GM12878 (cell line): Measurements from ENCODE around the gene CADPS. TPM values are rescaled to one million over a fixed set of nuclear protein-coding genes. Genes with fewer than 3 reads are reported as not detected.

Experiments
- ATAC-seq: fragments of 200-7000 bp; cut with Tn5 transposase; 3 replicates; pipeline ENCODE4 v1.9.1; 2020; ENCODE audit warnings: mild to moderate bottlenecking, moderate library complexity
- BruUV-seq: library from RNA; stranded (reverse); fragments of 400-500 nt; replicated peaks from 2 replicates; lab custom pipeline; 2021; lab: Mats Ljungman, UMichigan
- CTCF ChIA-PET: fragments of 300-600 bp; sonication (Branson Sonifier 250); formaldehyde crosslinking; extraction: SDS; loops from one replicate; lab custom pipeline; 2021; ENCODE audit warnings: inconsistent platforms; lab: Yijun Ruan, JAX
- POLR2A ChIA-PET: fragments of 350-600 bp; formaldehyde crosslinking; extraction: SDS; loops from one replicate; lab custom pipeline; 2021; ENCODE audit warnings: inconsistent platforms; lab: Charles Lee
- RAD21 ChIA-PET: fragments of 300-600 bp; sonication (Branson Sonifier 250); formaldehyde crosslinking; loops from one replicate; lab custom pipeline; 2023; ENCODE audit warnings: antibody characterized with exemption; ENCODE audit not compliant: unreplicated experiment; lab: Charles Lee
- SMC1A ChIA-PET: fragments of 300-600 bp; sonication (Branson Sonifier 250); formaldehyde crosslinking; loops from one replicate; lab custom pipeline; 2023; ENCODE audit not compliant: unreplicated experiment, uncharacterized antibody; lab: Charles Lee
- DNase-seq: peaks from one replicate; pipeline ENCODE4 v3.0.0-alpha.2; 2011; ENCODE audit warnings: low read depth, low spot score
- FAIRE-seq: peaks from 3 replicates; lab custom pipeline; 2011; peaks lifted over from hg19 to GRCh38; lab: Jason Lieb, UNC
- H2AFZ ChIP-seq: 2 replicates; pipeline ENCODE4 v1.6.0; 2011; ENCODE audit warnings: low read depth, low read length, control low read depth; ENCODE audit not compliant: control insufficient read depth
- H3K27ac ChIP-seq: 2 replicates; pipeline ENCODE4 v1.5.1; 2011; ENCODE audit warnings: control low read depth; ENCODE audit not compliant: control insufficient read depth, insufficient read depth
- H3K27me3 ChIP-seq, 2 experiments: replicated peaks in 1 of 2; 2 replicates each; pipeline versions ENCODE4 v1.6.0 to v1.6.1; 2011; ENCODE audit warnings: low read length in 1 of 2; ENCODE audit not compliant: control insufficient read depth in 2 of 2, insufficient read depth in 2 of 2
- H3K36me3 ChIP-seq, 2 experiments: 2 replicates each; pipeline ENCODE4 v1.5.1; 2011; ENCODE audit warnings: low read length in 1 of 2; ENCODE audit not compliant: control insufficient read depth in 2 of 2, insufficient read depth in 2 of 2
- H3K4me1 ChIP-seq: 2 replicates; pipeline ENCODE4 v1.6.1; 2011; ENCODE audit warnings: mild to moderate bottlenecking, low read length, moderate library complexity, mixed read lengths; ENCODE audit not compliant: control insufficient read depth, insufficient read depth
- H3K4me2 ChIP-seq: 2 replicates; pipeline ENCODE4 v1.6.0; 2011; ENCODE audit warnings: control low read depth; ENCODE audit not compliant: control insufficient read depth, insufficient read depth
- H3K4me3 ChIP-seq: fragments of 200-600 bp; sonication (generic); 2 replicates; pipeline ENCODE4 v1.5.1; 2016
- H3K79me2 ChIP-seq: 2 replicates; pipeline ENCODE4 v1.6.0; 2011; ENCODE audit warnings: low read length; ENCODE audit not compliant: control insufficient read depth, insufficient read depth
- H3K9ac ChIP-seq: 2 replicates; pipeline ENCODE4 v1.8.0; 2011; ENCODE audit warnings: low read length, control low read depth, mixed read lengths; ENCODE audit not compliant: control insufficient read depth, insufficient read depth
- H3K9me3 ChIP-seq: replicated peaks from 3 replicates; pipeline ENCODE4 v1.5.1; 2011; ENCODE audit warnings: mild to moderate bottlenecking, low read length; ENCODE audit not compliant: control insufficient read depth, insufficient read depth
- H4K20me1 ChIP-seq: 2 replicates; pipeline ENCODE4 v1.6.0; 2011; ENCODE audit not compliant: control insufficient read depth, insufficient read depth
- CHD2 ChIP-seq: IDR thresholded peaks from 2 replicates; pipeline ENCODE4 v1.6.1; 2011; ENCODE audit warnings: low read depth, low read length, improper control_type of control experiment, borderline replicate concordance
- CUX1 ChIP-seq: IDR thresholded peaks from 2 replicates; pipeline ENCODE4 v1.6.1; 2012; ENCODE audit warnings: improper control_type of control experiment, low read depth, low read length; ENCODE audit not compliant: insufficient replicate concordance
- ESRRA ChIP-seq: IDR thresholded peaks from 2 replicates; pipeline ENCODE4 v1.6.1; 2012; ENCODE audit warnings: mild to moderate bottlenecking, low read length, improper control_type of control experiment
- MEF2B ChIP-seq: fragments of 450-650 bp; IDR thresholded peaks from 2 replicates; pipeline ENCODE4 v1.6.1; 2018; ENCODE audit warnings: mild to moderate bottlenecking, moderate library complexity; ENCODE audit not compliant: partially characterized antibody, poor library complexity, severe bottlenecking
- MLLT1 ChIP-seq: fragments of 450-650 bp; IDR thresholded peaks from 2 replicates; pipeline ENCODE4 v1.6.1; 2016; ENCODE audit warnings: mild to moderate bottlenecking
- MXI1 ChIP-seq: fragments of 150-350 bp; IDR thresholded peaks from 2 replicates; pipeline ENCODE4 v1.6.1; 2011; ENCODE audit warnings: low read depth, mild to moderate bottlenecking, inconsistent platforms, low read length, improper control_type of control experiment
- NR2C2 ChIP-seq: IDR thresholded peaks from 2 replicates; pipeline ENCODE4 v1.6.1; 2011; ENCODE audit warnings: borderline replicate concordance, low read depth; ENCODE audit not compliant: control insufficient read depth, insufficient read length
- NR2F1 ChIP-seq: fragments of 450-650 bp; conservative IDR thresholded peaks from 2 replicates; pipeline ENCODE4 v1.6.1; 2017; ENCODE audit warnings: mild to moderate bottlenecking
- TCF3 ChIP-seq: IDR thresholded peaks from 2 replicates; pipeline ENCODE4 v1.6.1; 2012; ENCODE audit warnings: low read depth, mild to moderate bottlenecking, low read length, borderline replicate concordance; ENCODE audit not compliant: insufficient read depth
- TCF7 ChIP-seq: IDR thresholded peaks from 2 replicates; pipeline ENCODE4 v1.6.1; 2014; ENCODE audit warnings: antibody characterized with exemption, borderline replicate concordance
- YY1 ChIP-seq: IDR thresholded peaks from 2 replicates; pipeline ENCODE4 v1.6.1; 2011; ENCODE audit warnings: low read depth, mild to moderate bottlenecking, low read length
- ZNF274 ChIP-seq: IDR thresholded peaks from one replicate; pipeline ENCODE4 v1.8.0; 2011; ENCODE audit not compliant: insufficient read length, insufficient read depth
- WGBS: methylation state at CpG from one replicate; pipeline ENCODE4 v1.1.6; 2016; ENCODE audit warnings: low lambda C conversion rate; ENCODE audit not compliant: insufficient replicate concordance, insufficient coverage; ENCODE audit errors: missing lambda C conversion rate; 5-methylcytosine and 5-hydroxymethylcytosine counted together
- in situ Hi-C: fragments of 300-500 bp; cut with MboI; formaldehyde crosslinking; loops from 9 replicates; pipeline ENCODE4 v1.14.3; 2018; ENCODE audit warnings: mixed read lengths
- intact Hi-C: fragments of 100-400 bp; cut with micrococcal nuclease; formaldehyde crosslinking; loops from one replicate; pipeline ENCODE4 v1.14.2; 2022; ENCODE audit not compliant: unreplicated experiment
- polyA plus RNA-seq, 11 experiments: library from polyadenylated mRNA; depleted of rRNA in 4 of 11; unstranded in 6 of 11; stranded (reverse) in 5 of 11; fragments of >200 nt; fragmentation: Nextera tagmentation in 4 of 11; fragmentation: Illumina TruSeq in 1 of 11; extraction: Ambion mirVana in 4 of 11; extraction: Trizol in 1 of 11; gene quantifications; 1 replicate in 1 of 11; 2 replicates in 10 of 11; pipeline versions ENCODE4 v1.2.1 to v1.2.3, GENCODE V29; 2011 to 2016; ENCODE audit warnings: inconsistent platforms in 2 of 11, missing spikeins in 2 of 11, low read depth in 1 of 11
- total RNA-seq, 4 experiments: library from RNA; depleted of rRNA in 3 of 4; stranded (reverse); fragments of >200 nt in 3 of 4; fragmentation: Illumina TruSeq in 1 of 4; extraction: Trizol in 1 of 4; gene quantifications; 2 replicates each; pipeline versions ENCODE4 v1.2.1 to v1.2.3, GENCODE V29; 2013 to 2021

Gene CADPS
- total and polyA plus RNA-seq, 10 of the 15 experiments (the other 5 are each of a cell fraction or from before 2014, with no cell fraction given) = 0.20 TPM; not detected in 9

- ChIA-PET SMC1A (interaction anchor here (0.7 to 0.9 kb wide), 4 partner anchors 8 to 1392 kb away, joined by 3 to 5 read pairs (median 3); no protein-coding TSS in a partner anchor), POLR2A (interaction anchor here (0.6 kb wide), 1 partner anchor 309 kb away, joined by 3 read pairs; no protein-coding TSS in a partner anchor), CTCF (interaction anchor here (0.7 to 1.6 kb wide), 3 partner anchors 18 to 55 kb away, joined by 3 to 6 read pairs (median 4); no protein-coding TSS in a partner anchor), RAD21 (no interaction called here)
- no peak overlapping the region for H3K4me3 ChIP-seq
- H3K9me3 ChIP-seq = no peaks in the 10 kb centered on the region
- DNase-seq = no peak
- H2AFZ ChIP-seq = no peak overlapping the region
- no peak for ATAC-seq
- no peaks in the 10 kb centered on the region for H3K4me1 ChIP-seq
- H3K4me2 ChIP-seq = no peak overlapping the region
- TF ChIP-seq TCF7 (no peak), ESRRA (no peak), ZNF274 (no peak), CHD2 (no peak), MEF2B (no peak), MLLT1 (no peak), NR2C2 (no peak), TCF3 (no peak), MXI1 (no peak), YY1 (no peak), CUX1 (no peak), NR2F1 (no peak)
- 8% methylated on average over 1 of the region's 1 CpG for WGBS
- intact Hi-C loops (no loop called here), in situ Hi-C loops (loop anchor here (25.0 kb wide), 1 partner anchor 1207 kb away; the partner anchor contains the start of gene C3orf49)
- H3K36me3 ChIP-seq = no peaks in the 10 kb centered on the region
- no TSS peak for BruUV-seq
- H3K27ac ChIP-seq = no peak overlapping the region
- H3K9ac ChIP-seq = no peak overlapping the region
- H3K27me3 ChIP-seq = no peaks in the 10 kb centered on the region
- FAIRE-seq = no peak
- no peaks in the 10 kb centered on the region for H4K20me1 ChIP-seq
- H3K79me2 ChIP-seq = no peaks in the 10 kb centered on the region
Observed at GRCh38 chr3:62604751-62605351, 270.4 kb downstream of the CADPS start.
